Calu3 (cell line): ENCODE results near the gene RANBP17. TPM values are rescaled to one million over a fixed set of nuclear protein-coding genes. Genes with fewer than 3 reads are reported as not detected.
A peak's percentile ranks its signal among the peaks of the same experiment; 100 is the strongest.

ENCODE experiments used
- BruUV-seq: library from RNA; stranded (reverse); fragments of 400-500 nt; replicated peaks from 2 replicates; lab custom pipeline; 2021; lab: Mats Ljungman, UMichigan
- CTCF ChIA-PET: fragments of 300-600 bp; sonication (Branson Sonifier 250); formaldehyde crosslinking; loops from one replicate; lab custom pipeline; 2022; ENCODE audit warnings: antibody characterized with exemption; lab: Charles Lee
- DNase-seq: peaks from one replicate; pipeline ENCODE4 v3.0.0; 2022
- H3K27ac Mint-ChIP-seq: one replicate; pipeline ENCODE4 v1.8.0; 2022; ENCODE audit warnings: mixed read lengths; ENCODE audit not compliant: unreplicated experiment
- H3K27me3 Mint-ChIP-seq: one replicate; pipeline ENCODE4 v1.8.0; 2022; ENCODE audit warnings: mixed read lengths; ENCODE audit not compliant: unreplicated experiment
- H3K36me3 Mint-ChIP-seq: one replicate; pipeline ENCODE4 v1.8.0; 2022; ENCODE audit warnings: mild to moderate bottlenecking, moderate library complexity, mixed read lengths; ENCODE audit not compliant: insufficient read depth, unreplicated experiment
- H3K4me1 Mint-ChIP-seq: one replicate; pipeline ENCODE4 v1.8.0; 2022; ENCODE audit warnings: mild to moderate bottlenecking, low read depth, mixed read lengths; ENCODE audit not compliant: unreplicated experiment
- H3K4me3 Mint-ChIP-seq: one replicate; pipeline ENCODE4 v1.8.0; 2022; ENCODE audit warnings: mild to moderate bottlenecking, low read depth, moderate library complexity, mixed read lengths; ENCODE audit not compliant: unreplicated experiment
- H3K9me3 Mint-ChIP-seq: one replicate; pipeline ENCODE4 v1.8.0; 2022; ENCODE audit warnings: low read depth, mixed read lengths; ENCODE audit not compliant: unreplicated experiment
- intact Hi-C: fragments of 100-400 bp; cut with micrococcal nuclease; formaldehyde crosslinking; loops from one replicate; pipeline ENCODE4 v1.10.0; 2022; ENCODE audit not compliant: unreplicated experiment
- total RNA-seq: library from RNA; stranded (reverse); gene quantifications from 2 replicates; pipeline ENCODE4 v1.2.3, GENCODE V29; 2022
- TF ChIP-seq, protein P1 (sequence below): fragments of 200-600 bp; IDR thresholded peaks from one replicate; pipeline ENCODE4 v1.8.0; 2022; ENCODE audit warnings: antibody characterized with exemption; ENCODE audit not compliant: unreplicated experiment

The RANBP17 gene
- total RNA-seq, 1 experiment from 2014 or later = 117 TPM

DNA sequence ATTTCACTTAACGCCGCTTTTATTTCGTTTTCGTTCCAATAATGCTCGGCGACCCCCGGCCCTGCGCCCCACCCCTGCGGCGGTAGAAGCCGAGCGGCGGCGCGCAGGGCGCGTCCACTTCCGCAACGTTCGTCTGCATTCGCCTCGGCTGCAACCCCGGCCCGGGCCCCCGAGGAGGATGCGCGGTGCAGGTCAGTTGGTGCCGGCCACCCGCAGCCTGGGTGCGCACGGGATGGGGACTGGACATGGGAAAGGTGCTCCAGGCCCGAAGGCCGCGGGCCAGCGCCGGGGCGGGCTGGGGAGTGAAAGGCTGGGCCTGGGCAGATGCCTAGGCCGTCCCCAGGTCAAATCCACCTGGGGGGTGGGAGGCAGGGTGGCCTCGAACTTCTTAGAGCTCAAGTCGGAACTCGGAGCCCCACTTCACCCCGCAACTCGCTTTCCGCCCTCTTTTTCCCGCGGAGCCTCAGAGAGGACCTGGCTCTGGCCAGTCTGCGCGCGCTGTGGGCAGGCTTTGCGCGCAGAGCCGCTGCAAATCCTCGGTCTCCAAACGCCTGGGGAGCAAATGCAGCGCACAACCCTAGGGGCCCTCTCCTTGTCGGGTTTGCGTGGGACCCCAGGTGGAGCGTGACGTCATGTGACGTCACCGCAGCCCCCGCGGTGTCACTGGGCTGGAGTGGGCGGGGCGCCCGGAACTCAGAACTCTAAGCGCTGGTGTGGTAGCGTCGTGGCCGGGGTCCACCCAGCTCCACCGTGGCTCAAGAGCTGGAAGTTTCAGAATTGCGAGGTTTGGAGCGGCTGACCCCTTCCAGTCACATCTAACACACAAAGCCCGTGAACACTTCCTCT is 450.5 kb downstream of the RANBP17 start:
- Mint-ChIP-seq H3K27me3 (peaks cover 16% of the 10 kb centered on the region), H3K27ac (peak overlapping the region; percentile 6), H3K4me1 (peaks cover 7% of the 10 kb centered on the region), H3K4me3 (peak overlapping the region; percentile 11), H3K36me3 (peaks cover 36% of the 10 kb centered on the region), H3K9me3 (no peaks in the 10 kb centered on the region)
- intact Hi-C loops = no loop called here
- no peak for DNase-seq
- CTCF ChIA-PET = no interaction called here
- BruUV-seq = no TSS peak
- TF ChIP-seq, protein P1, sequence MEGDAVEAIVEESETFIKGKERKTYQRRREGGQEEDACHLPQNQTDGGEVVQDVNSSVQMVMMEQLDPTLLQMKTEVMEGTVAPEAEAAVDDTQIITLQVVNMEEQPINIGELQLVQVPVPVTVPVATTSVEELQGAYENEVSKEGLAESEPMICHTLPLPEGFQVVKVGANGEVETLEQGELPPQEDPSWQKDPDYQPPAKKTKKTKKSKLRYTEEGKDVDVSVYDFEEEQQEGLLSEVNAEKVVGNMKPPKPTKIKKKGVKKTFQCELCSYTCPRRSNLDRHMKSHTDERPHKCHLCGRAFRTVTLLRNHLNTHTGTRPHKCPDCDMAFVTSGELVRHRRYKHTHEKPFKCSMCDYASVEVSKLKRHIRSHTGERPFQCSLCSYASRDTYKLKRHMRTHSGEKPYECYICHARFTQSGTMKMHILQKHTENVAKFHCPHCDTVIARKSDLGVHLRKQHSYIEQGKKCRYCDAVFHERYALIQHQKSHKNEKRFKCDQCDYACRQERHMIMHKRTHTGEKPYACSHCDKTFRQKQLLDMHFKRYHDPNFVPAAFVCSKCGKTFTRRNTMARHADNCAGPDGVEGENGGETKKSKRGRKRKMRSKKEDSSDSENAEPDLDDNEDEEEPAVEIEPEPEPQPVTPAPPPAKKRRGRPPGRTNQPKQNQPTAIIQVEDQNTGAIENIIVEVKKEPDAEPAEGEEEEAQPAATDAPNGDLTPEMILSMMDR = no peak

DNA sequence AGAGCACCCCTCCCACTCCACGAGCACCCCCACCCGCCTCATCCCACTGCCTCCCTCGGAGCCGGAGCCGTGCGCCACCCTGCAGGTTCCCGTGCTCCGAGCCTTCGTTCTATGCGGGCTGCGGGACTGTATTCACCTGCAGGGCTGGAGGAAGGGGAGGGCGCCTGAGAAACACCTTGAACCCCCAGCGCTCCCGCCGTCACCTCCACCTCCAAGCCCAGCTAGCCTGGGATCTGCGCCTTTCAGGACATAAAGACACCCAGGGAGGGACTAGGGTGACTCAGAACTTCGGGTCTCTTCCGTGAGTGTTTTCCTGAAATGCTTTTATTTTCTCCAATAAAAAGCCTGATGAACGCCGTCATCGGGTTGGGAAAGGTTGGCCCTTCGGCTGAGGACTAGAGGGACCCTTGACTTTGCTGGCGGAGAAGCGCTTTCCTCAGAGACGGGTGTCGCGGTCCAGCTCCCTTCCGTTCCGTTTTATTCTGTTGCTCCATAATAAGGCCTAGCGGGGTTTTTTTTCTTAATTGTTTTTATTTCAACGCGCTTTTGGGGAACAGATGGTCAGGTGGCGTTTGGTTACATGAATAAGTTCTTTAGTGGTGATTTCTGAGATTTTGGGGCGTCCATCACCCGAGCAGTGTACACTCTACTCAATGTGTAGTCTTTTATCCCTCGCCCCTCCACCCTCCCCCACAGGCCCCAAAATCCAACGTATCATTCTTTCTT is 451.8 kb downstream of the RANBP17 start:
- no TSS peak for BruUV-seq
- peaks cover 28% of the 10 kb centered on the region for H3K36me3 Mint-ChIP-seq

DNA sequence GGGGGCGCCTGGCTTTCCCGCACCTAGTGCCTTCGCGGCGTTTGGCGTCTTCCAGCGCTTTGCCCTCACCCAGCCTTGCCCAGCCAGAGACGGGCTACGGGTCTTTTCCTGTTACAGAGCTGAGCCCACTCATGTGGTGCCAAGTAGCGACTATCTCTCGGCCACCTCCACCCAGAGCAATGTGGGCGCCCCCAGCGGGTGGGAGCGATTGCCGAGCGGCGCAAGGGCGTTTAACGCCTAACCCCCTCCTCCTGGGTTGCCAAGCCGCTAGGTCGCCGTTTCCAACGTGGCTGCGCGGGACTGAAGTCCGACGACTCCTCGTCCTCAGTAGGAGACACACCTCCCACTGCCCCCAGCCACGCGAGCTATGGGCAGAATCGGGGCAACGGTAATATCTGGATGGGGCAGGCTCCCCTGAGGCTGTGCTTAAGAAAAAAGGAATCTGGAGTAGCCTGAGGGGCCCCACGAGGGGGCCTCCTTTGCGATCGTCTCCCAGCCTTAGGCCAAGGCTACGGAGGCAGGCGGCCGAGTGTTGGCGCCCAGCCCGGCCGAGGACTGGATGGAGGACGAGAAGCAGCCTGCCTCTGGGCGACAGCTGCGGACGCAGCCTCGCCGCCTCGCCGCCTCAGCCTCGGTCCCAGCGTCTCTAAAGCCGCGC is 453.0 kb downstream of the RANBP17 start:
- H3K27me3 Mint-ChIP-seq = peaks cover 16% of the 10 kb centered on the region
- H3K27ac Mint-ChIP-seq = no peak overlapping the region
- no peak for DNase-seq
- H3K36me3 Mint-ChIP-seq = peaks cover 16% of the 10 kb centered on the region
- intact Hi-C loops = no loop called here
- peak overlapping the region; percentile 36 for H3K4me3 Mint-ChIP-seq
- H3K4me1 Mint-ChIP-seq = peaks cover 7% of the 10 kb centered on the region
- TF ChIP-seq, protein P1 = no peak
- no peaks in the 10 kb centered on the region for H3K9me3 Mint-ChIP-seq
- CTCF ChIA-PET = interaction anchor here (1.0 kb wide), 1 partner anchor 42 kb away, joined by 3 read pairs; no protein-coding TSS in a partner anchor
- no TSS peak for BruUV-seq

More for the DNA sequence above, 451.8 kb downstream of the RANBP17 start:
- Mint-ChIP-seq H3K4me1 (peaks cover 7% of the 10 kb centered on the region), H3K27me3 (peaks cover 16% of the 10 kb centered on the region), H3K27ac (no peak overlapping the region), H3K4me3 (no peak overlapping the region), H3K9me3 (no peaks in the 10 kb centered on the region)
- intact Hi-C loops = no loop called here
- CTCF ChIA-PET = no interaction called here
- DNase-seq = no peak
- TF ChIP-seq, protein P1 = no peak

DNA sequence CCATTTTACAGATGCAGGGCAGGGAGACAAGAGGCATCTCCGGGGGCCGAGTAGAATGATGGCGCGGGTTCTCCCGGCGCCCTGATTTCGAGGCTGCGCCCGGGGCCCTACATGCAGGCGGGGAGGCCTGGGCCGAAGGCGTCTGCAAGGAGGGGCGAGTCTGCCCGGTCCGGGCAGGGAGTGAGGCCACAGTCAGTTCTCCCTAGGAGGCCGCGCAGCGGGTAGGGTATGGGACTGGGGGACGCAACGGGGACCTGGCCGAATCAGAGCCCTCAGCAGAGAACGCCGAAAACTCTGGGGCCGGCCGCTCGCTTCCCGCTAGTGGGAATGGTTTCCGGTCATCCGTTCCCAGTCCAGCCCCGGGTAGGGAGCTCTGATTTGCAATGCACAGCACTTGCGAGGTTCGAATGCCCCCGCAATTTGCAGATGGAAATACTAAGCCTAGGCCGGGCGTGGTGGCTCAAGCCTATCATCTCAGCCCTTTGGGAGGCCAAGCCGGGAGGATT is 453.6 kb downstream of the RANBP17 start:
- BruUV-seq = no TSS peak
- peak overlapping the region; percentile 39 for H3K4me3 Mint-ChIP-seq

More for the DNA sequence above, 453.6 kb downstream of the RANBP17 start:
- CTCF ChIA-PET = interaction anchor here (1.0 kb wide), 1 partner anchor 42 kb away, joined by 3 read pairs; no protein-coding TSS in a partner anchor
- Mint-ChIP-seq H3K27ac (no peak overlapping the region), H3K4me1 (peaks cover 7% of the 10 kb centered on the region), H3K27me3 (peaks cover 16% of the 10 kb centered on the region), H3K36me3 (peaks cover 10% of the 10 kb centered on the region), H3K9me3 (no peaks in the 10 kb centered on the region)
- TF ChIP-seq, protein P1 = no peak
- DNase-seq = no peak
- intact Hi-C loops = no loop called here
